LNCaP clone FGC (cell line): ENCODE data around the gene NCOA1.
"Not testable (repeated sequence)": the region's sequence is repeated elsewhere in the genome, so short reads cannot be mapped to it uniquely, and the experiment has no call there.

Source experiments
- DNase-seq: peaks from one replicate; pipeline ENCODE4 v3.0.0-alpha.2; 2011; ENCODE audit warnings: low read depth
- H3K4me3 ChIP-seq: 2 replicates; pipeline ENCODE4 v1.5.1; 2011; ENCODE audit warnings: mild to moderate bottlenecking, low read depth, low read length, control low read depth
- TF ChIP-seq, protein P1 (sequence below): IDR thresholded peaks from 2 replicates; pipeline ENCODE4 v1.5.1; 2012; ENCODE audit warnings: mild to moderate bottlenecking; ENCODE audit not compliant: control insufficient read depth, insufficient read depth; ENCODE audit errors: extremely low read depth

Gene NCOA1

DNA sequence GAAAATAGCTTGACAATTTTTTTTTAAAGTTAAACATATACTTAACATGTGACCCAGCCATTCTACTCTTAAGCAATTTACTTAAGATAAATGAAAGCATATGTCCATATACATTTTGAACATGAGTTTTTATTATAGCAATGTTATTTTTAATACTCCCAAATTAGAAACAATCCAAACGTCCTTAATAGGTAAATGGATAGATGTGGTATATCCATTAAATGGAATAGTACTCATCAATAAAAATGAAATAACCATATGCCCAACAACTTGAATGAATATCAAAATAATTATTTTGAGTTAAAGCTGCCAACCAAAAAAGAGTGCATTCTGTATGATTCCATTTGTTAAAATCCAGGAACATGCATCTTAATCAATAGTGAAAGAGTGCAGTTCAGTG lies 29.1 kb downstream of the NCOA1 start:
- no peak overlapping the region for H3K4me3 ChIP-seq
- DNase-seq = no peak
- TF ChIP-seq, protein P1, sequence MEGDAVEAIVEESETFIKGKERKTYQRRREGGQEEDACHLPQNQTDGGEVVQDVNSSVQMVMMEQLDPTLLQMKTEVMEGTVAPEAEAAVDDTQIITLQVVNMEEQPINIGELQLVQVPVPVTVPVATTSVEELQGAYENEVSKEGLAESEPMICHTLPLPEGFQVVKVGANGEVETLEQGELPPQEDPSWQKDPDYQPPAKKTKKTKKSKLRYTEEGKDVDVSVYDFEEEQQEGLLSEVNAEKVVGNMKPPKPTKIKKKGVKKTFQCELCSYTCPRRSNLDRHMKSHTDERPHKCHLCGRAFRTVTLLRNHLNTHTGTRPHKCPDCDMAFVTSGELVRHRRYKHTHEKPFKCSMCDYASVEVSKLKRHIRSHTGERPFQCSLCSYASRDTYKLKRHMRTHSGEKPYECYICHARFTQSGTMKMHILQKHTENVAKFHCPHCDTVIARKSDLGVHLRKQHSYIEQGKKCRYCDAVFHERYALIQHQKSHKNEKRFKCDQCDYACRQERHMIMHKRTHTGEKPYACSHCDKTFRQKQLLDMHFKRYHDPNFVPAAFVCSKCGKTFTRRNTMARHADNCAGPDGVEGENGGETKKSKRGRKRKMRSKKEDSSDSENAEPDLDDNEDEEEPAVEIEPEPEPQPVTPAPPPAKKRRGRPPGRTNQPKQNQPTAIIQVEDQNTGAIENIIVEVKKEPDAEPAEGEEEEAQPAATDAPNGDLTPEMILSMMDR = no peak

DNA sequence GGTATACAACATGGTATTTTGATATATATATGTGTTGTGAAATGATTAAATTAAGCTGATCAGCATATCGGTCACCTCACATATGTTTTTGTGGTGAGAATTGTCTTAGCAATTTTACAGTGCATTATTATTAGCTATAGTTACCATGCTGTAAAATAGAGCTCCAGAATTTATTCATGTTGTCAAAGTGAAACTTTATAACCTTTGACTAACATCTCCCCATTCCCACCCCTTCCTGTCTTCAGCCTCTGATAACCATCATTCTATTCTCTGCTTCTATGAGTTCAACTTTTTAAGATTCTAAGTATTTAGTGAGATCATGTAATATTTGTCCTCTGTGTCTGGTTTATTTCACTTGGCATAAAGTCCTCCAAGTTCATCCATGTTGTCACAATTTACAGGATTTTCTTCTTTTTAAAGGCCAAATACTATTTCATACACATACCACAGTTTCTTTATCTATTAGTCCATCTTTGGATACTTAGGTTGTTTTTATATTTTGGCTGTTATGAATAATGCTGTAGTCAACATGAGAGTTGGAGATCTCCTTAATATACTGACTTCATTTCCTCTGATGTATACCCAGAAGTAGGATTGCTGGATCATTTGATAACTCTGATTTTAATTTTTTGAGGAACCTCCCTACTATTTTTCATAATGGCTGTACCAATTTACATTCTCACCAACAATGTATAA lies 30.3 kb downstream of the NCOA1 start:
- no peak overlapping the region for H3K4me3 ChIP-seq
- no peak for DNase-seq
- TF ChIP-seq, protein P1 = no peak

DNA sequence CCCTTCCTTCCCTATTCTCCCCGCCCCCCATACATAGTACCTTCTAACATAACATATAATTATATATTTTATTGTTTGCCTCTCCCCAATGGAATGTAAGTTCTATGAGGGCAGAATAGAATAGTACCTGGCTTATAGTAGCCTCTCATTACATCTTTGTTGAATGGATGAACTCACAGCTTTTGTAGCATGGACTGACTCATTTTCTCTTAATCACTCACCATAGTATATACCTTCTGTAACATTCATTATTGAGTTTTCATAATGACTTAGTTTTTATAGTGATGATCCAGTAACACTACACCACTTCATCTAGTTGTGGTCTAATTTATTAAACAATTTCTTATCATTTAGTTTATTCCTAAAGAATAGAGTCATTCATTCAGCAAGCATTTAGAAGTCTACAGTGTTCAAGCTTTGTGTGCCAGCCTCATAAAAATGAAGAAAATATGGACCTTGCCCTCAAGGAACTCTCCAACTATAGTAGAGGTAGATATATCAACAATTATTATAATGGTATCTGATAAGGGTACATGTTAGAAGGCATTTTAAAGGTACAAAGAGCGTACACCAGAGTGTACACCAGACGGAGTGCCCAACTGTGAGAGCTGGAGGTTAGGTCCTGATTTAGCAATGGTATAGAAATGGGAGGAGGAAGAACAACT lies 31.1 kb downstream of the NCOA1 start:
- H3K4me3 ChIP-seq = no peak overlapping the region
- TF ChIP-seq, protein P1 = no peak
- DNase-seq = no peak

DNA sequence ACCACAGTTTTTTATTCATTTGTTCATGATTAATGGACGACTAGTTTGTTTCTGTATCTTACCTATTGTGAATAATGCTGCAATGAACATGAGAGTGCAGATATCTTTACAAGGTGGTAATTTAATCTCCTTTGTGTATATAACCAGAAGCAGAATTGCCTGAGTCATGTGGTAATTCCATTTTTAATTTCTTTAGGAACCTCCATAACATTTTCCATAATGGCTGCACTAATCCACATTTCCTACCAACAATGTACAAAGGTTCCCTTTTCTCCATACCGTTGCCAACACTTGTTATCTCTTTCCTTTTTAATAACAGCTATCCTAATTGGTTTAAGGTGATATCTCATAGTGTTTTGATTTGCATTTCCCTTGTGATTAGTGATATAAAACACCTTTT lies 36.5 kb downstream of the NCOA1 start:
- TF ChIP-seq, protein P1 = no peak
- no peak for DNase-seq
- H3K4me3 ChIP-seq = no peak overlapping the region

DNA sequence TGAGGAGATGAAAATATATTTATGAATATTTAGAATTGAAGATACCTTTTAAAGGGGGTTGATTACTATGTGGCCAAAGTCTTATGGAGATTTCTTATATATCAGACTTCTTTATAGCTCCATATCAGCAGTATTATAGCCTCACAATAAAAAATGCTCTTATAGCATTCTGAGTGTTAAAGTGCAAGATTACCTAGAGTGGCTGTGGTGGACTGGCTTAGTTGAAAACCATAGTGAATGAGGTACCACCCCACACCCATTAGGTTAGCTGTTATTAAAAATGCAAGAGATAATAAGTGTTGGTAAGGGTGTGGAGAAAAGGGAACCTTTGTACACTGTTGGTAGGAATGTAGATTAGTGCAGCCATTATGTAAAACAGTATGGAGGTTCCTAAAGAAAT lies 39.7 kb downstream of the NCOA1 start:
- no peak for DNase-seq
- TF ChIP-seq, protein P1 = no peak
- H3K4me3 ChIP-seq = no peak overlapping the region

DNA sequence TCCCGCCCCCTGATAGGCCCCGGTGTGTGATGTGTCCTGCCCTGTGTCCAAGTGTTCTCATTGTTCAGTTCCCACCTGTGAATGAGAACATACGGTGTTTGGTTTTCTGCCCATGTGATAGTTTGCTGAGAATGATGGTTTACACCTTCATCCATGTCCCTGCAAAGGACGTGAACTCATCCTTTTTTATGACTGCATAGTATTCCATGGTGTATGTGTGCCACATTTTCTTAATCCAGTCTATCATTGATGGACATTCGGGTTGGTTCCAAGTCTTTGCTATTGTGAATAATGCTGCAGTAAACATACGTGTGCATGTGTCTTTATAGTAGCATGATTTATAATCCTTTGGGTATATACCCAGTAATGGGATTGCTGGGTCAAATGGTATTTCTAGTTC lies 40.6 kb downstream of the NCOA1 start:
- DNase-seq, H3K4me3 ChIP-seq: not testable (repeated sequence)

DNA sequence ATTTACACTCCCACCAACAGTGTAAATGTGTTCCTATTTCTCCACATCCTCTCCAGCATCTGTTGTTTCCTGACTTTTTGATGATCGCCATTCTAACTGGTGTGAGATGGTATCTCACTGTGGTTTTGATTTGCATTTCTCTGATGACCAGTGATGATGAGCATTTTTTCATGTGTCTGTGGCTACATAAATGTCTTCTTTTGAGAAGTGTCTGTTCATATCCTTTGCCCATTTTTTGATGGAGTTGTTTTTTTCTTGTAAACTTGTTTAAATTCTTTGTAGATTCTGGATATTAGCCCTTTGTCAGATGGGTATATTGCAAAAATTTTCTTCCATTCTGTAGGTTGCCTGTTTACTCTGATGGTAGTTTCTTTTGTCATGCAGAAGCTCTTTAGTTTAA lies 41.0 kb downstream of the NCOA1 start:
- not testable (repeated sequence) for H3K4me3 ChIP-seq, DNase-seq

DNA sequence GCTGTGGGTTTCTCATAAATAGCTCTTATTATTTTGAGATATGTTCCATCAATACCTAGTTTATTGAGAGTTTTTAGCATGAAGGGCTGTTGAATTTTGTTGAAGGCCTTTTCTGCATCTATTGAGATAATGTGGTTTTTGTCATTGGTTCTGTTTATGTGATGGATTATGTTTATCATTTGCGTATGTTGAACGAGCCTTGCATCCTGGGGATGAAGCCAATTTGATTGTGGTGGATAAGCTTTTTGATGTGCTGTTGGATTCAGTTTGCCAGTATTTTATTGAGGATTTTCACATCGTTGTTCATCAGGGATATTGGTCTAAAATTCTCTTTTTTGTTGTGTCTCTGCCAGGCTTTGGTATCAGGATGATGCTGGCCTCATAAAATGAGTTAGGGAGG lies 42.5 kb downstream of the NCOA1 start:
- DNase-seq, H3K4me3 ChIP-seq: not testable (repeated sequence)
